Mammary epithelial cell (primary cell): ENCODE measurements around the gene PODXL2.

Experiments
- EZH2 ChIP-seq: IDR thresholded peaks from 2 replicates; pipeline ENCODE4 v1.6.1; 2012; ENCODE audit warnings: low read length, inconsistent platforms, borderline replicate concordance
- TF ChIP-seq, protein P1 (sequence below), 2 donors: IDR thresholded peaks in 1 of 2; conservative IDR thresholded peaks in 1 of 2; 2 replicates each; pipeline ENCODE4 v1.5.1; 2011 to 2012; ENCODE audit warnings: inconsistent platforms in 2 of 2, low read length in 2 of 2, mild to moderate bottlenecking in 2 of 2, control low read depth in 1 of 2, low read depth in 1 of 2; ENCODE audit not compliant: insufficient read depth in 1 of 2; ENCODE audit errors: extremely low read depth in 1 of 2

GRCh38 chr3:127604546-127605165 is 24.3 kb upstream of the PODXL2 start:
- TF ChIP-seq, protein P1, sequence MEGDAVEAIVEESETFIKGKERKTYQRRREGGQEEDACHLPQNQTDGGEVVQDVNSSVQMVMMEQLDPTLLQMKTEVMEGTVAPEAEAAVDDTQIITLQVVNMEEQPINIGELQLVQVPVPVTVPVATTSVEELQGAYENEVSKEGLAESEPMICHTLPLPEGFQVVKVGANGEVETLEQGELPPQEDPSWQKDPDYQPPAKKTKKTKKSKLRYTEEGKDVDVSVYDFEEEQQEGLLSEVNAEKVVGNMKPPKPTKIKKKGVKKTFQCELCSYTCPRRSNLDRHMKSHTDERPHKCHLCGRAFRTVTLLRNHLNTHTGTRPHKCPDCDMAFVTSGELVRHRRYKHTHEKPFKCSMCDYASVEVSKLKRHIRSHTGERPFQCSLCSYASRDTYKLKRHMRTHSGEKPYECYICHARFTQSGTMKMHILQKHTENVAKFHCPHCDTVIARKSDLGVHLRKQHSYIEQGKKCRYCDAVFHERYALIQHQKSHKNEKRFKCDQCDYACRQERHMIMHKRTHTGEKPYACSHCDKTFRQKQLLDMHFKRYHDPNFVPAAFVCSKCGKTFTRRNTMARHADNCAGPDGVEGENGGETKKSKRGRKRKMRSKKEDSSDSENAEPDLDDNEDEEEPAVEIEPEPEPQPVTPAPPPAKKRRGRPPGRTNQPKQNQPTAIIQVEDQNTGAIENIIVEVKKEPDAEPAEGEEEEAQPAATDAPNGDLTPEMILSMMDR (conservative IDR thresholded peaks at IDR 0.05 in 1 of 2, IDR thresholded peaks at IDR 0.05 in 1 of 2; ENCODE audit: extremely low read depth in 1 of 2, insufficient read depth in 1 of 2, low read depth in 1 of 2, low read length in 2 of 2): no peak
- no peak for TF ChIP-seq EZH2
